HG02973 (cell line): ENCODE measurements around the gene ABCG1.
"Not testable (repeated sequence)": the region's sequence is repeated elsewhere in the genome, so short reads cannot be mapped to it uniquely, and the experiment has no call there.

ENCODE experiments used
- ATAC-seq: cut with Tn5 transposase; IDR thresholded peaks from one replicate; pipeline ENCODE4 v1.9.1; 2021; ENCODE audit warnings: moderate library complexity; ENCODE audit not compliant: unreplicated experiment

The ABCG1 gene

DNA sequence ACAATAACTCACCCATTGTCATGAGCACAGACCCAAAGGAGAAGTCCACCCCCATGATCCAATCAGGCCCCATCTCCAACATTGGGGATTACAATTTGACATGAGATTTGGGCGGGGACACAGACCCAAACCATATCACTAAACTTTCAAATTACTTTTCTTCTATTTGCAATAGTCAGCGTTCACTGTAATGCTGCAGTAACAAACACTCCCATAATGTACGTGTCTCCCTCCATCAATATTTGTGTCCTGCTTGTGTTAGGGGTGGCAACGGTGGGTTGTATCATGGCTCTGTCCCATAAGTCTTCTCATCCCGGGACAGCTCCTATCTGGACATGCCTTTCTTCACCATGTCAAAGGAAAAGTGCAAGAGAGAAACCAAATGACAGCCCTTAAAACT lies 70.0 kb downstream of the ABCG1 start:
- ATAC-seq, result no peak

- ATAC-seq, result no peak
Measured at GRCh38 chr21:42289926-42290325, 71.0 kb downstream of the ABCG1 start.

DNA sequence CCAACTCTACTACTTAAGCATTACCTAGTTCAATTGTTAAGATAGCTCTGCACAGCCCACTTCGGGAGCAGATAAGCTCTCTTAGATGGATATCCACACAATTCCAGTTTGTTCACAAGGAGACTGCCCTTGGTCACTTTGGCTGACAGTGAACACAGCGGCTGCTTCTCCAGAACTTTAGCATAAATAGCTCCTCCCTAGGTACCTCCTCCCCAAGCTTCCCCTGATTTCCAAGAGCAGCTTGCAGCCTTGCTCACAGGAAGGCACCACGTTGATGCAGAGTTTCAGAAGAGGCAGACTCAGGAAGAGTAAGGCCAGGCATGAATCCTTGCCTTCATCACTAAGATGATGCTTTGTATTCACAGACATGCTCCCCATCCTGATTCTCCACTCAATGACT lies 71.6 kb downstream of the ABCG1 start:
- ATAC-seq, result no peak

DNA sequence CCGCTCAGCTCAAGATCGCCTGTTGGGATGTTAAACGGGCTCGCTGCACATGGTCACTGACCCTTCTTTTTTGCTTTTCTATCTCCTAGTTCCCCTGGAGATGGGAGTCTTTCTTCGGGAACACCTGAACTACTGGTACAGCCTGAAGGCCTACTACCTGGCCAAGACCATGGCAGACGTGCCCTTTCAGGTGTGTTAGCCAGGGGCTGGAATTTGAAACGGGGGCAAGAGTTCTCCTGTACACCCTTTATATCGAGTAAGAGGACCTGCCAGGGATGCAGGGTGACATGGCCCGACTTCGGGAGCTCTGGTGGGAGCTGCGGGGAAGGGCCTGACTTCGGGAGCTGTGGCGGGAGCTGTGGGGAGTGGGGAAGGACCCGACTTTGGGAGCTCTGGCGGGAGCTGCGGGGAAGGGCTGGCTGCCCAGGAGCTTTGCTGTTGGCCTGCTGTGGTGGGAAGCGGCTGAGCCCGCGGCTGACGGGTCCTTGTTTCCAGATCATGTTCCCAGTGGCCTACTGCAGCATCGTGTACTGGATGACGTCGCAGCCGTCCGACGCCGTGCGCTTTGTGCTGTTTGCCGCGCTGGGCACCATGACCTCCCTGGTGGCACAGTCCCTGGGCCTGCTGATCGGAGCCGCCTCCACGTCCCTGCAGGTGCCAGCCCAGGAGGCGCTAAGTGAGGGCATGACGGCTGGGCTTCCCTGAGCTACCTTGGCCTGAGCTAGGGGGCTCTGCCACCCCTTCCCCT lies 72.2 kb downstream of the ABCG1 start:
- no peak for ATAC-seq

- ATAC-seq, result no peak
Measured at GRCh38 chr21:42291751-42292562, 73.0 kb downstream of the ABCG1 start.

DNA sequence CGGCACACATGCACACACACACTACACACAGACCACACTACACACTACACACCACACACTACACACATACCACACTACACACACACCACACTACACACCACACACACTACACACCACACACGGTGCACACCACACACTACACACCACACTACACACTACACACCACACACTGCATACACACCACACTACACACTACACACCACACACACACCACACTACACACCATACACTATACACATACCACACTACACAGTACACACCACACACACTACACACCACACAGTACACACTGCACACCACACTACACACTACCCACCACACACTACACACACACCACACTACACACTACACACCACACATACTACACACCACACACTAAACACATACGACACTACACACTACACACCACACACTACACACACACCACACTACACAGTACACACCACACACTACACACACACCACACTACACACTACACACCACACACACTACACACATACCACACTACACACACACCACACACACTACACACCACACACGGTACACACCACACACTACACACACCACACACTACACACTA lies 73.7 kb downstream of the ABCG1 start:
- ATAC-seq, result not testable (repeated sequence)

DNA sequence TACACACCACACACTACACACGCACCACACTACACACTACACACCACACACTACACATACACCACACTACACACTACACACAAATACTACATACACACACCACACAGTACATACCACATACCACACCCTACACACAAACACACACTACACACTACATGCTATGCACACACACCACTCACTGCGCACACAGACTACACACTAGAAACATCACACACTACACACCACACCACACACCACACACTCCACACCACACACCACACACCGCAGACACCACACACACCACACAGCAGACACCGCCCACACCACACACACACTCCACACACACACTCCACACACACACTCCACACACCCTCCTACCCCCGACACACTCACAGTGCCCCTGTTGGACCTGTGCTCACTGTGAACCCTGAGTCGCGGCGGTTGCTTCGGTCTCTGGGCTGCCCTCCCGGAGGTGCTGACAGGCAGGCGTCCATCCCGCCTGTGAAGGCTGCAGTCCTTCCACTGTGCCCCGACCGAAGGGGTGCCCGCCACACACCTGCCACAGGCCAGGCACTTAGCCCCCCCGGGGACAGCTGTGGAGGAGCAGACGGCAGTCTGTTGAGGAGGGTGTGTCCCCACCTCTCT lies 74.8 kb downstream of the ABCG1 start:
- ATAC-seq, result no peak

DNA sequence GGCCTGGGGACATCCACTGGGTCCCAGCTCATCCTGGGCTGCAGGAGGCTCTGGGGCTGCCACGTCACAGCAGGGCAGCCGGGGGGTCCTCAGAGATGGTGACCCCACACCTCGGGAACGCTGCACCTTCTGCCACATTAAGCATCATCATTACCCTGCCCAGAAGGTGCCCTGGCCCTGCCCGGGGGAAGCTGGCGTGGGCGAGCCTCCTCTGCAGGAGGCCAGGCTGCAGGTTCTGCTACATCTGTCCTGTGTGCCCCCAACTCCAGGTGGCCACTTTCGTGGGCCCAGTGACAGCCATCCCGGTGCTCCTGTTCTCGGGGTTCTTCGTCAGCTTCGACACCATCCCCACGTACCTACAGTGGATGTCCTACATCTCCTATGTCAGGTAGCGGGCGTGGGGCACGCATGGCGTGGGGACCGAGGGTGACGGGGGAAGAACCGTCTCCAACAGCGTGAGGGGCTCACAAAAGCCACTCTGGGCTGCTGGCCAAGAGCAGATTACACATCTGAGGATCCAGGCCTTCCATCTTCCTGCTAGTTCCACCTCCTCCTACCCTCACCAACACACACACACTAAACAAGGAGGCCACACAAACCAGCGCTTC lies 75.4 kb downstream of the ABCG1 start:
- ATAC-seq, result no peak

DNA sequence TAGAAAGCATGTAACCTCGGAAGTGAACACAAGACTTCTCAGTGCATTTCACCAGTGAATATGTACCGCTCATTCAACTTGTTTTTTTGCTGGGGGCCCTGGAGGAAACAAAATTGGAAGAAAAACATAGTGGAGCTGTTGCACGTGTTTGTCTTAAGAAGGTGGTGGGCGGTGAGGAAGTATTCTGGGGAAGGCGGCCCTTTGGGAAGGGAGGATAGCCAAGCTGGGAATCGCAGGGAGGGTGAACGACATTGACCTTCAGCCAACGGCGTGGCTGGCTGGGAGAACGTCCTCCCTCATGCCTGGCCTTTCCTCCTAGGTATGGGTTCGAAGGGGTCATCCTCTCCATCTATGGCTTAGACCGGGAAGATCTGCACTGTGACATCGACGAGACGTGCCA lies 76.9 kb downstream of the ABCG1 start:
- ATAC-seq, result no peak

- ATAC-seq, result no peak
Measured at GRCh38 chr21:42296501-42296900, 77.6 kb downstream of the ABCG1 start.

- no peak for ATAC-seq
Measured at GRCh38 chr21:42297377-42297776, 78.4 kb downstream of the ABCG1 start.

- no peak for ATAC-seq
Measured at GRCh38 chr21:42298237-42298636, 79.3 kb downstream of the ABCG1 start.

GRCh38 chr21:42298657-42299056 lies 79.7 kb downstream of the ABCG1 start:
- ATAC-seq, result no peak

- ATAC-seq, result no peak
Measured at GRCh38 chr21:42299324-42300044, 80.5 kb downstream of the ABCG1 start.

DNA sequence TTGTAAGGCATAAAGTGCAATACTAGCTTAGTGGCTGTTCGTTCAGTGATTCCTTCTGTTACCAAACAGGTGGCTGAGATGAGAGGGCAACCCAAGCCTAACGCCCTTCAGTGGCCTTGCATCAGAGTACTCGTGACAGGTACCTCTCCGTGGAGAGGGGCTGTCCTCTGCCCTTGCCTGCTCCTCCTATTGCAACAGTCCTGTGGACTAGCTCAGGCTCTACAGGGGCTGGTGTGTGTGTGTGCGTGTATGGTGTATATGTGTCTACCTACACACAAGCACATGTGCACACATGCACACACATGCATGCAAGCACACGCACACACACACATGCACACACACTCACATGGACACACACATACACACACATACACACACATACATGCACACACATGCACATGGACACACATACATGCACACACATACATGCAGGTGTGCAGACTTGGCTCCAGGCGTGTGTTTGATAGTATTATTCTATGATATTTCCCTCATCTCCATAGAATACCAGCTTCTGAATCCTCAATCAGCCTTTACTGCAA lies 81.2 kb downstream of the ABCG1 start:
- no peak for ATAC-seq

DNA sequence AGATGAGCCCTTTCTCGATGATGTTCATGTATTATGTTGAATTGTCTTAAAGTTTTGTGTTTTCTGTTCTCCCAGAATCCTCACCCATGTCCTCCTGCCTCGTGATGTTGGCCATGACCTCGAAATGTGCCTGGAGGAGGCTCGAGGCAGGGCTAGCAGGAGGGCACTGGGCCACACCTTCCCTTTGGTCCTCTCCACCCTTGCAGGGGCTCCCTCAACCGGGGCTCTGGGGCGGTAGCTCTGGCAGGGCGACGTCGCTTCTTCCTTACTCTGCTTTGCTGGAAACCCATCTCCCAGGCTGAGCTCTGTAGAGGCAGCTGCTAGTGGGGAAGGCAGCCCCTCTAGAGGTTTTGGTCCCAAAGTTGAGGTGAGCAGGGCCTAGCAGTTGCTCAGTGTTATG lies 82.0 kb downstream of the ABCG1 start:
- ATAC-seq, result no peak

DNA sequence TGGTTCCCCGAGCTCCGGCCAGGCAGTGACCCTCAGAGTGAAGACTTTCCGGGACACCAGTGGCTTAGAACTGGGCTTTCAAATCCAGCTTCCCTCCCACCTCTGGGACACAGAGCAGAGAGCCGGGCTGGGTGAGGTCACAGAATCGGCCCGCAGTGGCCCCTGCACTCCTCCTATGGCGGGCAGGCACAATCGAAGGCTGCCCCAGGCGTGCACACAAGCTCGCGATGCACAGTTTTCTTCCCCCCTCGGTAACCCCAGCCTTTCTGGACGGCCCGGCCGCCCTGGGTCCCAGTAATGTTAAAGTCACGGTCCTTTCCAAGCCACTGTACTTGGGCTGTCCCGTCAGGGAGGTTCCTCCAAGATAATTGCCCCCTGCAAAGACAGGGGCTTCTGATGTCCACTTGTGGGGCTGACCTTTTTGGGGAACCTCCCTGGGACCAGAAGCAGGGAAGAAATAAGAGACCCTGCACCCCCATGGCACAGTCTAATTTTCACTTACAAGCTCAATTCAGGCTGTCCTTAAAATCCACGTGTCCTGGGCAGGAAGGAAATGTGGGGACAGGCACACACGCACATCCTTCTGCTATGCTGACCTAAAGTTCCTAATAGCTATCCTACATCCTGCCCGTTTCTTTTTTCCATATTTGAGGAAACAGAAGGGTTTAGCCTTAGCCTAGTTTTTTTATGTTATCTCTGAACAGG lies 82.6 kb downstream of the ABCG1 start:
- no peak for ATAC-seq

DNA sequence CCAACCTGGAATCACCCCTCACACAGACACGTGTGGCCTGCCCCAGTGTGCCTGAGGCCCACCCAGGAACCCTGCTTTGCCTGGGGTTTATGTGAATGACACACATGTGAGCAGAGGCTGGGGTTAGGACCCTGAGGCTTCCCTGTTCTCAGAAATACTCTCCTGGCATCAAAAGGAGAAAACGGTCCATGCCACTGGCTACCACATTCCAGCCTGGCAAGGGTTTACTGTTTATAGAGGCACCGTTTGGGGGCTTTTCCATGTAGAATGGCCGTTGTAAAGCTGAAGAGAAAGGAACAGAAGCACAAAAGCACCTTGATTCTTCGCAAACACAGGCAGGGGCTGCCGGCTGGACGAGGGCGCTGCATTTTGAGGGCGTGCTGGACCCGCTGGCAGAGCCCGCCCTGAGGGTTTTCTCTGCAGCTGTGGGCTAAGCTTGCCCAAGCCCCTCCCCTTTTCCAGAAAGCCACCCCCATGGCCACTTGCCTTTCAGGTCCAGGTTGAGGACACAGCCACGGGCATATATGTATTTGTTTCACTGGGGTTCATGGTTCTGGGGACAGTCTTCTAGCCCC lies 83.2 kb downstream of the ABCG1 start:
- ATAC-seq, result no peak

DNA sequence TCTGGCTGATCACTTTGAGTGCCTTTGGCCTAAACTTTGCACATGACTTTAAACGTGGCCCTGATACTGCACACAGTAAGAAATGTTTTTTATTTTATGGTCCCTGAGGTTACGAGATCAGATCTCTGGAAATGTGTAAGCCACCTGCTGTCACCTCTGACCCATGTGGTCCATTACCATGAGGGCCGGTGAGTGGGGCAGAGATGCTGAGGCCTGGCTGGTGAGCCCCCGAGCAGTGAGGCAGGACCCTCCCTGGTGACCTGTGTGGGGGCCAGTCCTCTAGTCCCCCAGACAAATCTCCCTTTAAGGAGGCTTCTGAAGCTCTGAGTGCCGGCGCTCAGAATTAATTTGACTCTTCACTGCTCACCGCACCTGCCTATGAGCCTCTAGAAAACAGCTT lies 83.9 kb downstream of the ABCG1 start:
- ATAC-seq, result no peak
